GM20000 (cell line): ENCODE results near the gene HAND1.

Experiments used
- DNase-seq: peaks from one replicate; pipeline ENCODE4 v3.0.0; 2012; ENCODE audit warnings: low spot score
- TF ChIP-seq, protein P1 (sequence below): IDR thresholded peaks from 2 replicates; pipeline ENCODE4 v1.5.1; 2012; ENCODE audit warnings: mild to moderate bottlenecking, control low read depth; ENCODE audit errors: extremely low read depth, missing control alignments

HAND1 gene

DNA sequence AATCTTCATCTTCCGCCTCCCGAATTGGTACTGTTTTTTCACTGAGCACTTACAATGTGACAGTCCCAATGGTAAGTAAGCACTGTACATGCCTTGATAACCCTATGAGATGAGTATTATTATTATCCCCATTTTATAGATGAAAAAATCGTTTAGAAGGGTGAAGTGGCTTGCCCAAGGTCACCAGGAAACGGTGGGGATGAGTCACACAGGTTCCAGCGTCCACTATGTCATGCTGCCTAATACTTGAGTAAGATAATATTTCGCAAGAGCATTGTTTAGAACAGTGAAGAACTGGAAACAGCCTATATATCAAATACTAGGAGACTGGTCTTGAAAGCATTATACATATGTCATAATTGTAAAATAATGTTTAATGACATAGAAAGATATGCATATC is 12.9 kb downstream of the HAND1 start:
- TF ChIP-seq, protein P1, sequence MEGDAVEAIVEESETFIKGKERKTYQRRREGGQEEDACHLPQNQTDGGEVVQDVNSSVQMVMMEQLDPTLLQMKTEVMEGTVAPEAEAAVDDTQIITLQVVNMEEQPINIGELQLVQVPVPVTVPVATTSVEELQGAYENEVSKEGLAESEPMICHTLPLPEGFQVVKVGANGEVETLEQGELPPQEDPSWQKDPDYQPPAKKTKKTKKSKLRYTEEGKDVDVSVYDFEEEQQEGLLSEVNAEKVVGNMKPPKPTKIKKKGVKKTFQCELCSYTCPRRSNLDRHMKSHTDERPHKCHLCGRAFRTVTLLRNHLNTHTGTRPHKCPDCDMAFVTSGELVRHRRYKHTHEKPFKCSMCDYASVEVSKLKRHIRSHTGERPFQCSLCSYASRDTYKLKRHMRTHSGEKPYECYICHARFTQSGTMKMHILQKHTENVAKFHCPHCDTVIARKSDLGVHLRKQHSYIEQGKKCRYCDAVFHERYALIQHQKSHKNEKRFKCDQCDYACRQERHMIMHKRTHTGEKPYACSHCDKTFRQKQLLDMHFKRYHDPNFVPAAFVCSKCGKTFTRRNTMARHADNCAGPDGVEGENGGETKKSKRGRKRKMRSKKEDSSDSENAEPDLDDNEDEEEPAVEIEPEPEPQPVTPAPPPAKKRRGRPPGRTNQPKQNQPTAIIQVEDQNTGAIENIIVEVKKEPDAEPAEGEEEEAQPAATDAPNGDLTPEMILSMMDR: no peak
- DNase-seq: no peak

DNA sequence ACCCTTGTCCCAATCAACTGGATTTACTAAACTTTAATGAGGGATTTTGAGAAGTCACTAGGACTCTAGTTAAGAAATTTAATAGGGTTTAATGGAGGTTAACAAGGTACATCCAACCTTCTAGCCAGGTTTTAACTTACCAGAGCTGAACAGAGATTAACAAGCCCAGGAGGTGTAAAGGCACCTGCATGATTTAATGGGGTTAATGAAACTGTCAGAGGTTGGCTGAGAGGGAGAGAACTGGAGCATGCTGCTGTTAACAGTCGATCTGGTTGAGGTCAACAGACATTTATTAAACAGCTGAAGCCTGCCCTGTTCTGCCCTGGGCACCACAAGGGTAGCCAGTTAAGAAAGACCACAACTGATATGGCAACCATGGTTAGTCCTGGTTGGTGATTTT is 13.6 kb downstream of the HAND1 start:
- TF ChIP-seq, protein P1: no peak
- DNase-seq: no peak

DNA sequence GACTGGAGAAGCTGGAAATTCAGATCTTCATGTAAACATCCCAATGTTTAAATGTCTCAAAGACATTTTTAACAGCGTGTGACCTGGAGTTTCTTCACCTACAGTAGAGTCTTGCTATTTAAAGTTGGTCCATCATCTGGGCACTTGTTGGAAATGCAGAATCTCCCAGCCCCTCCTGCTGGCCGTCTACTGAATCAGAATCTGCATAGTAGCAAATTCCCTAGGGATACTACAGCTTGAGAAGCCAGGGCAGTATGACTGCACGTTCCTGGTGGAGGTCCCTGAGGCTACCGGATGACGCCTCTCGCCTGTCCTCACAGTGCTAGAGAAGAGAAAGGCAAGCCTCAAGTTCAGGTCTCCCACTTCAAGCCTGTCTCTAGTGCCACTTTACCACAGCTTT is 16.5 kb downstream of the HAND1 start:
- TF ChIP-seq, protein P1: no peak
- DNase-seq: no peak

DNA sequence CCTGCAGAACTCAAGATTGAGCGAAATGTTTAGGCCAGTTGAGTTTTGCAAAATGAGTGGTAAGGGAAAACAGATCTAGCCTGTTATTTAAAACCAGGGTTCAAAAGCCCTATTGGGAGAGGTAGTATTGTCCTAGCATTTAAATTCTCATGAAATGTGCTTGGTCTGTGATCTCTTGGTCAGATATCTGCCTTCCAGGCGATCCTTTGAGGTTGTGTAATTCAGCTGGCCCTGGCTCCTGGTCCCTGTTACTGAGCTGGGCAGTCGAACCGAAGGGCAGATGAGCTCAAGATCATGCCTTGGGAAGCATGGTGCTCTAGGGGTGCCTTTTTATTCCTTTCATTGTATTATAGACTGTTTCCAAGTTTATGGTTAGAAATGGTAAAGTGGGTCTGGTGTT is 17.9 kb downstream of the HAND1 start:
- TF ChIP-seq, protein P1: no peak
- DNase-seq: no peak

DNA sequence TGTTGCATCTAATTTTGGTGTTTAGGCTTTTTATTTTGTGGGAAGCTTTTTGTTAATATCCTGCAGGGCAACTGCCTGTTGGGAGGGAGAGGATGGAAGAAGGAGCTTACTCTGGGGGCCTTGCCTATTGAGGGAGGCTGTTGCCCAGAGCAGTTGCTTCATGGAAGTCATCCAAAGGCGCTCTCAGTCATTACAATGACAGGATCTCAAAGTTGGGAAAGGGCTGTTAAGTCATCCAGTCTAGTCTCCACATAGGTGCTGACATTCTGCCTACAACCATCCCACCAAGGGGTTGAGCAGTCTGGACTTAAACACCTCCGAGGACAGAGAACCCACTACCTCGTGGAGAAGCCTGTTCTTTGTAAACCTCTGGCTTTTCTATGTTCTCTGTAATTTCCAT is 19.0 kb downstream of the HAND1 start:
- TF ChIP-seq, protein P1: no peak

DNA sequence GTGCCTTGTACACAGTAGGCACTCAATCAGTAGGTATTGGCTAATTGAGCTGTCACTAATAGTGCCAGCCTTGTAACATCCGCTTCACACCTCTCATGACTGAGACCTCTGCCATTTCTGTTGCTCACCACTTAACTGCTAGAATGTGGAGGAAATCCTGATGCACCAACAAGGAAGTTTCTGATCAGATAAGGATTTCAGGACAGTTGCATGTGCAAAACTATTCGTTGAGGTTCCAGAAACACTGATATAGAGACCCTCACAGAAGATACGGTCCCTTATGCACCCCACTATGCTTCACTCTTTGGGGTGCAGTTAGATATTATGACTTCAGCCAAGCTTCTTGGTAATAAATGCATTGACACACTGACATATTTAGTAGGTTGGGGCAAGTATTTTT is 21.5 kb downstream of the HAND1 start:
- DNase-seq: no peak
- TF ChIP-seq, protein P1: no peak

More for the DNA sequence above, 19.0 kb downstream of the HAND1 start:
- no peak for DNase-seq

DNA sequence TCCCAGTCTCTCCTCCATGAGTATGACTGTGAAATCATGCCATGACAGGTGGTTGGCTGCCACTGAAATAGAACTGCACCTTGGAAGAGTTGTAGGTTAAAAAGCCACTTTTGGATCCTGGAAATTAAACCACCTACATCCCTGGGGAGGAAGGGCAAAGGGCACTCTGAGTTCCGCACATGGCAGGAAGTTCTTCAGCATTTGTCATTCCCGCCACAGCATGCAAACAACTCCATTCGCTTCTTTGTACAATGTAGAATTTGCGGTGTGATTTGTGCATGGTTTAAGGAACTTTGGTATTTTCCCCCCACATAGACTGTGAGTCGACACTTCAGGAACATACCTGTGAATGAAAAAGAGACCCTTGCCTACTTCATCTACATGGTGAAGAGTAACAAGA is 22.4 kb downstream of the HAND1 start:
- DNase-seq: no peak
- TF ChIP-seq, protein P1: no peak
